ENCODE measurements around the gene C4A.

DNA sequence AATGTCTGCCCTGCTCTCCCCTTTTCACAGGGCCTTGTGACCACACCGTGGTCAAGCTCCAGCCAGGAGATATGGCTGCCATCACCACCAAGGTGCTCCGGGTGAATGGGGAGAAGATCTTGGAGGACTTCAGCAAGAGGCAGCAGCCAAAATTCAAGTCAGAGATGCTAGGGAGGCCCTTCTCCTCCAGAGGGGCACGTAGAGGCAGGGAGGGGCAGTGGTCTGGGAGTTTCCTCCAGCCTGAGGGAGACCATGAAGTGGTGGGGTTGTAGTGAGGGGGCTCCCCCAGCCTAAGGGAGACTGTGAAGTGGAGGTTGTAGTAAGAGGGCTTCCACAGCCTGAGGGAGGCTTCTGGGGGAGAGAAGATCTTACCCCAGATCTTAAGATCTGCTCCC, 13.9 kb upstream of the C4A start:
- TF ChIP-seq, protein P1, sequence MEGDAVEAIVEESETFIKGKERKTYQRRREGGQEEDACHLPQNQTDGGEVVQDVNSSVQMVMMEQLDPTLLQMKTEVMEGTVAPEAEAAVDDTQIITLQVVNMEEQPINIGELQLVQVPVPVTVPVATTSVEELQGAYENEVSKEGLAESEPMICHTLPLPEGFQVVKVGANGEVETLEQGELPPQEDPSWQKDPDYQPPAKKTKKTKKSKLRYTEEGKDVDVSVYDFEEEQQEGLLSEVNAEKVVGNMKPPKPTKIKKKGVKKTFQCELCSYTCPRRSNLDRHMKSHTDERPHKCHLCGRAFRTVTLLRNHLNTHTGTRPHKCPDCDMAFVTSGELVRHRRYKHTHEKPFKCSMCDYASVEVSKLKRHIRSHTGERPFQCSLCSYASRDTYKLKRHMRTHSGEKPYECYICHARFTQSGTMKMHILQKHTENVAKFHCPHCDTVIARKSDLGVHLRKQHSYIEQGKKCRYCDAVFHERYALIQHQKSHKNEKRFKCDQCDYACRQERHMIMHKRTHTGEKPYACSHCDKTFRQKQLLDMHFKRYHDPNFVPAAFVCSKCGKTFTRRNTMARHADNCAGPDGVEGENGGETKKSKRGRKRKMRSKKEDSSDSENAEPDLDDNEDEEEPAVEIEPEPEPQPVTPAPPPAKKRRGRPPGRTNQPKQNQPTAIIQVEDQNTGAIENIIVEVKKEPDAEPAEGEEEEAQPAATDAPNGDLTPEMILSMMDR (IDR thresholded peaks at IDR 0.05; ENCODE audit: low read depth, low read length) = no peak
- TF ChIP-seq POLR2A (IDR thresholded peaks at IDR 0.05; ENCODE audit: extremely low read depth, insufficient read length) = no peak
- TF ChIP-seq, protein P2, sequence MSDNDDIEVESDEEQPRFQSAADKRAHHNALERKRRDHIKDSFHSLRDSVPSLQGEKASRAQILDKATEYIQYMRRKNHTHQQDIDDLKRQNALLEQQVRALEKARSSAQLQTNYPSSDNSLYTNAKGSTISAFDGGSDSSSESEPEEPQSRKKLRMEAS (IDR thresholded peaks at IDR 0.05; ENCODE audit: low read depth, low read length) = no peak
